Measurements from ENCODE around the gene PLTP. TPM values are rescaled to one million over a fixed set of nuclear protein-coding genes. Genes with fewer than 3 reads are reported as not detected.

The PLTP gene
- total RNA-seq, 1 experiment from 2014 or later, result 19.8 TPM

DNA sequence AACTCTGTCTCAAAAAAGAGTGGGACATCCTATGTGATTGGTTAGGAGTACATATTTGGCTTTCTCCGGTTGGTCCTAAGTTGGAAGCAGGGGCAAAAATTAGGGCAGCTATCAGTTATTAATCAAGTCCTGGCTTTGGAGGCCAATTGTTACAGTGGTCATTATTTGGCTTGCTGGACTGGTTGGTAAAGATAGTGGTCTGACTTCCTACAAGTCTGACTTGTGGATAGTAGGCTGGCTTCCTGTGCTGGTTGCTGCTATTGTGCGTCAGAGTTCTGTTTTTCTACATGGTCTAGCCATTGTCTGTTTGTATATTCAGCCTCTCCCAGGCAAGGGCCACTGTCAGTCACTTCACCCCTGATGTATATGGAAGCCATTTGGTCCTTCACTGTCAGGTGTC, 61.7 kb downstream of the PLTP start:
- Histone ChIP-seq H3K4me3 (ENCODE audit: low read length) (no peak overlapping the region), H3K4me2 (ENCODE audit: low read depth, low read length, poor library complexity, severe bottlenecking) (no peak overlapping the region), H2AFZ (ENCODE audit: low read length) (no peak overlapping the region), H3K27me3 (ENCODE audit: low read length) (no peaks in the 10 kb centered on the region), H3K79me2 (ENCODE audit: low read length) (peaks cover 8% of the 10 kb centered on the region; the same call in 1 of the 2 replicates), H4K20me1 (ENCODE audit: insufficient read depth, low read depth, low read length) (no peaks in the 10 kb centered on the region), H3K4me1 (ENCODE audit: low read length) (no peaks in the 10 kb centered on the region), H3K9ac (ENCODE audit: low read length) (no peak overlapping the region), H3K9me2 (replicated peaks; ENCODE audit: insufficient read depth, low read length) (no peaks in the 10 kb centered on the region), H3K27ac (ENCODE audit: low read length) (no peak overlapping the region), H3K36me3 (ENCODE audit: insufficient read depth, low read length) (peaks cover 11% of the 10 kb centered on the region; the same call in 1 of the 2 replicates), H3K9me3 (ENCODE audit: low read length) (no peaks in the 10 kb centered on the region)
- DNase-seq, result no peak

GRCh38 chr20:45848969-45849582, 62.9 kb downstream of the PLTP start:
- no peak for DNase-seq
- no peaks in the 10 kb centered on the region for H3K27me3 ChIP-seq (ENCODE audit: low read length)
- H3K4me2 ChIP-seq (ENCODE audit: low read depth, low read length, poor library complexity, severe bottlenecking), result no peak overlapping the region
- peaks cover 9% of the 10 kb centered on the region; the same call in 1 of the 2 replicates for H3K36me3 ChIP-seq (ENCODE audit: insufficient read depth, low read length)
- H2AFZ ChIP-seq (ENCODE audit: low read length), result no peak overlapping the region
- no peaks in the 10 kb centered on the region for H4K20me1 ChIP-seq (ENCODE audit: insufficient read depth, low read depth, low read length)
- no peaks in the 10 kb centered on the region for H3K9me3 ChIP-seq (ENCODE audit: low read length)
- no peaks in the 10 kb centered on the region for H3K9me2 ChIP-seq (replicated peaks; ENCODE audit: insufficient read depth, low read length)
- no peaks in the 10 kb centered on the region for H3K79me2 ChIP-seq (ENCODE audit: low read length)
- no peaks in the 10 kb centered on the region for H3K4me1 ChIP-seq (ENCODE audit: low read length)
- no peak overlapping the region for H3K4me3 ChIP-seq (ENCODE audit: low read length)
- no peak overlapping the region for H3K9ac ChIP-seq (ENCODE audit: low read length)
- no peak overlapping the region for H3K27ac ChIP-seq (ENCODE audit: low read length)

Other genes starting within 250 kb of the PLTP start
- not detected in 2 replicates for gene WFDC11, start 241.9 kb downstream of the PLTP start, total RNA-seq (2014; rRNA removed; shearing (Covaris generic); ENCODE audit: low replicate concordance)
- gene WFDC13, start 210.1 kb downstream of the PLTP start, total RNA-seq (2014; rRNA removed; shearing (Covaris generic); ENCODE audit: low replicate concordance), result not detected in 2 replicates
- not detected in 2 replicates for gene WFDC10B, start 207.1 kb downstream of the PLTP start, total RNA-seq (2014; rRNA removed; shearing (Covaris generic); ENCODE audit: low replicate concordance)
- gene SPINT4, start 189.8 kb downstream of the PLTP start, total RNA-seq (2014; rRNA removed; shearing (Covaris generic); ENCODE audit: low replicate concordance), result not detected in 2 replicates
- gene WFDC3, start 120.3 kb downstream of the PLTP start, total RNA-seq (2014; rRNA removed; shearing (Covaris generic); ENCODE audit: low replicate concordance), result not detected in 2 replicates
- gene DNTTIP1, start 120.2 kb downstream of the PLTP start, total RNA-seq (2014; rRNA removed; shearing (Covaris generic); ENCODE audit: low replicate concordance), result 14.2 and 36.0 TPM in 2 replicates
- 124 and 141 TPM in 2 replicates for gene UBE2C, start 99.5 kb downstream of the PLTP start, total RNA-seq (2014; rRNA removed; shearing (Covaris generic); ENCODE audit: low replicate concordance)
- not detected in 2 replicates for gene TNNC2, start 84.8 kb downstream of the PLTP start, total RNA-seq (2014; rRNA removed; shearing (Covaris generic); ENCODE audit: low replicate concordance)
- not detected in 2 replicates for gene SNX21, start 78.4 kb downstream of the PLTP start, total RNA-seq (2014; rRNA removed; shearing (Covaris generic); ENCODE audit: low replicate concordance)
- gene ACOT8, start 54.8 kb downstream of the PLTP start, total RNA-seq (2014; rRNA removed; shearing (Covaris generic); ENCODE audit: low replicate concordance), result 93.7 and 96.4 TPM in 2 replicates
- 8.9 and 9.9 TPM in 2 replicates for gene ZSWIM3, start 54.5 kb downstream of the PLTP start, total RNA-seq (2014; rRNA removed; shearing (Covaris generic); ENCODE audit: low replicate concordance)
- 10.8 and 19.0 TPM in 2 replicates for gene ZSWIM1, start 30.9 kb downstream of the PLTP start, total RNA-seq (2014; rRNA removed; shearing (Covaris generic); ENCODE audit: low replicate concordance)
- 4.7 TPM in 1 of 2 replicates, not detected in the other for gene SPATA25, start 24.5 kb downstream of the PLTP start, total RNA-seq (2014; rRNA removed; shearing (Covaris generic); ENCODE audit: low replicate concordance)
- 3.1 and 4.3 TPM in 2 replicates for gene NEURL2, start 20.9 kb downstream of the PLTP start, total RNA-seq (2014; rRNA removed; shearing (Covaris generic); ENCODE audit: low replicate concordance)
- 39.5 and 52.9 TPM in 2 replicates for gene CTSA, start 20.8 kb downstream of the PLTP start, total RNA-seq (2014; rRNA removed; shearing (Covaris generic); ENCODE audit: low replicate concordance)
- gene PCIF1, start 22.5 kb upstream of the PLTP start, total RNA-seq (2014; rRNA removed; shearing (Covaris generic); ENCODE audit: low replicate concordance), result 10.0 and 12.0 TPM in 2 replicates
- gene ZNF335, start 60.0 kb upstream of the PLTP start, total RNA-seq (2014; rRNA removed; shearing (Covaris generic); ENCODE audit: low replicate concordance), result 13.2 and 20.3 TPM in 2 replicates
- gene MMP9, start 96.8 kb upstream of the PLTP start, total RNA-seq (2014; rRNA removed; shearing (Covaris generic); ENCODE audit: low replicate concordance), result not detected in 2 replicates
- gene SLC12A5, start 117.1 kb upstream of the PLTP start, total RNA-seq (2014; rRNA removed; shearing (Covaris generic); ENCODE audit: low replicate concordance), result not detected in 2 replicates
- gene NCOA5, start 177.8 kb upstream of the PLTP start, total RNA-seq (2014; rRNA removed; shearing (Covaris generic); ENCODE audit: low replicate concordance), result 20.4 and 32.8 TPM in 2 replicates
- gene CD40, start 206.2 kb upstream of the PLTP start, total RNA-seq (2014; rRNA removed; shearing (Covaris generic); ENCODE audit: low replicate concordance), result 6.3 and 12.1 TPM in 2 replicates

Data from Karpas-422 (cell line).